Measurements from ENCODE around the gene B3GAT3.
"Not testable (repeated sequence)": the region's sequence is repeated elsewhere in the genome, so short reads cannot be mapped to it uniquely, and the experiment has no call there.

The B3GAT3 gene

DNA sequence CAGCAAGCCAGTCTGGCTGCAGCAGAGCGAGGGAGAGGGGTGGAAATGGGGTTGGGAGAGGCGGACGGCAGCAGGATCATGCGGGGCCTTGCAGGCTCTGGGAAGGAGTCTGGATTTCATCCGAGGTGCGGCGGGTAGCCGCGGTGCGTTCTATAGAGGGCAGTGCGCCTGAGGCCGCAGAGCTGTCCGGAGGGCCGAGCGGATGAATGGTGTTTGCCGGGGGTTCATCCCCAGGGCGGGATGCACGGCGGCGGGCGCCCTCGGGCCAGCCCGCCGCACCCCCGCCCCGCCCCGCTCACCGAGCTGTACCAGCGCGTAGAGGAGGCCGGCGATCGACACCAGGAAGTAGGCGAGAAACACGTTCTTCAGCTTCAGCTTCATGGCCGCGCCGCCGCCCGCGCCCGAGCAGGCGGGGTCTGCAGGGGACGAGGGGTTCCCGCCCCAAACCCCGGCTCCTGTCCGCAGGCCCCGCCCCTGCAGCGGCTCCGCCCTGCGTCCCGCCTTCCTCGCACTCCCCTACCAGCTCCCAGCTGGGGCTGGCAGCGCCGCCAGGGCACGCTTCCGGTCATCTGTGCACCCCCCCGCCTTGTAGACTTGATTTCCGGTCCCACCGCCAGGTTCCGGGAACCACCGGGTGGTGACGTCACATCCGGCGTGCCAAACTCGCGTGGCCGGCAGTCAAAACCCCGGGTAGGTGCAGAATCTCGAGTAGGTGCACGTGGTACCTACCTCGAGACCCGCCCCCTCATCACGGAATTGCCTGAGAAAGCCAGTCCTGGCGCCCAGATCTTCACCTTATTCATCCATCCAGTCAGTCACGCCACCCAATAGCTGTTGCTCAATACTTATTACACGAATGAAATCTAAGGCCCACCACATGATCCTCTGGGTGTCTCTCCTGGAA, at the start of gene B3GAT3:
B3GAT3 (minus strand) TSS at position 420 of the 904 bp plus-strand sequence; CDS start at position 381, 39 bp downstream.
- H3K4me3 ChIP-seq (ENCODE audit: low read depth, low read length), result peak within 1 kb of the TSS; percentile 75

DNA sequence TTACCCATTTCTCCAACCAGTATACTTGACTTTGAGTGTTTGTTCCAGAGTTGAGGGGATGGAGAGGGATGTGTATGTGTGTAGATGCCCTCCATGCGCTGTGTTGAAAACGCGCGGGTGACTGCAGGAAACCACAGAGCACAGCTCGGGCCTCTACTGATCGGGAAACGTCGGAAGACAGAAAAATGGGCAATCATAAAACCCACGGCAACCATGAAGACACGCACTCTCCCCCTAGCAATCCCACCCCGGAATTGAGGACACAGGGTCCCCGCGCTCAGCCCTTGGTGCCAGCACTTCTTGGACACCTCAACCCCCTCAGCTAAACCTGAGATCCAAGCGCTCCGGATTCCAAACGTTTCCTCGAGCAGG, 49.4 kb upstream of the B3GAT3 start:
- H3K4me3 ChIP-seq (ENCODE audit: low read depth, low read length), result peak overlapping the region; percentile 95

DNA sequence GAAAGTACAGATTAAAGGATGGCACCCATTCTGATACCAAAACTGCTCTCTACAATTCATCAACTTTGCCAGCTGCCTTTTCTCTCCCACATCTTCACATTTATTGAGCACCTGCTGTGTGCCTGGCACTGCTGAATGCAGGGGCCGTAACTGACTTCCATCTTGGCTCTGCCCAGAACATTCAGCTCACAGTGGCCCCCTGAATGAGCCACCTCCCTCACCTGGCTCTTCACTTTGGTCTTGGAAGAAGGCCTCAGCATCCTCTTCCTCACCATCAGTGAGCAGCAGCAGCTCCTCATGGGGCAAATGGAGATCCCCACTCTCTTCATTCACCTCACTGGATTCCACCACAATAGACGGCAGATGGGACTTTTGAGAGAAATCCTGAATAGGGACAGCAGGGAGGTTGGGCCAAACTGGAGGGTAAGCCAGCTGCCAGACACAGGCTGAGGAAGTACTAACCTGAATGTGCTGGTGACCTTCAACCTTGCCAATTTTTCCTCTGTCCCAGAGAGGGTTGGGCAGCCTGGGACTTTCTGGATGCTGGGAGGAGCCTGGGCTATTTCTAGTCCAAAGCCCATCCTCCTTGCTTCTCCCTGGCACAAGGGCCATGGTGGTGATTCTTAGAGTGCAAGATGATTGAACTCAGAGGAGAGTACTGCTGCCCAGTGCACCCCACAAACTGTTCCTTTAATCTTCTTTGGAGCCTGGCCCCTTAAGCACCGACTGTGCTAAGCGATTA, 47.8 kb upstream of the B3GAT3 start:
- H3K4me3 ChIP-seq (ENCODE audit: low read depth, low read length), result no peak overlapping the region

DNA sequence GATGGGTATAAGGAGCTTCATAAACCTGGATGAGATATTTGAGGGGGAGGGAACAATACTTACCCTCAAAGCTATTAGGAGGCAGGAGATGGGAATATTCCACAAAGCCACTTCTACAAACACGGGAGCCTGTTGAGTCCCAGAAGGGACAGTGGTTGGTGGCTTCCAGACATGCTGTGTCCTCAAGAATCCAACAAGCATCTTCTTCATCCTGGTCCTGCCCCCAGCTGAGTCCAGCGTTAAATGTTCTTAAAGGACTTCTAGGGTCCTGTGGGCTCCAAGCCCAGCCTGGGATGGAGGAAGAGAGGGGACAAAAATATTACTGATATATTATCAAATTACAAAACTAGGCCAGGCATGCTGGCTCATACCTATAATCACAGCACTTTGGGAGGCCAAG, 45.7 kb upstream of the B3GAT3 start:
- H3K4me3 ChIP-seq (ENCODE audit: low read depth, low read length), result no peak overlapping the region

DNA sequence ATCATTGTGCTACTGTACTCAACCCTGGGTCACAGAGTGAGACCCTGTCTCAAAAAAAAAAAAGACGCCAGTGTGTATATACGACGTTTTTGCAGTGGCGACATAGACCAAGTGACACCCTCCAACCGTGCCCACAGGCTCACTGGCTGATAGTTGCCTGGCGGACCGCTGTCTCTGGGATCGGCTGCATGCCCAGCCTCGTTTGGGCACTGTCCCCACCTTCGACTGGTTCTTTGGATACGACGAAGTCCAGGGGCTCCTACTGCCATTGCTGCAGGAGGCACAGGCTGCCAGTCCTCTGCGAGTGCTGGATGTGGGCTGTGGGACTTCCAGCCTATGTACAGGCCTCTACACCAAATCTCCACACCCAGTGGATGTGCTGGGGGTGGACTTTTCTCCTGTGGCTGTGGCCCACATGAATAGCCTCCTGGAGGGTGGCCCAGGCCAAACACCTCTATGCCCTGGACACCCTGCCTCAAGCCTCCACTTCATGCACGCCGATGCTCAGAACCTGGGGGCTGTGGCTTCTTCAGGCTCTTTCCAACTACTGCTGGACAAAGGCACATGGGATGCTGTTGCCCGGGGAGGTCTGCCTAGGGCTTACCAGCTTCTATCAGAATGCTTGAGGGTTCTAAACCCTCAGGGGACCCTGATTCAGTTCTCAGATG, 44.6 kb upstream of the B3GAT3 start:
- H3K4me3 ChIP-seq (ENCODE audit: low read depth, low read length), result peak overlapping the region; percentile 96

DNA sequence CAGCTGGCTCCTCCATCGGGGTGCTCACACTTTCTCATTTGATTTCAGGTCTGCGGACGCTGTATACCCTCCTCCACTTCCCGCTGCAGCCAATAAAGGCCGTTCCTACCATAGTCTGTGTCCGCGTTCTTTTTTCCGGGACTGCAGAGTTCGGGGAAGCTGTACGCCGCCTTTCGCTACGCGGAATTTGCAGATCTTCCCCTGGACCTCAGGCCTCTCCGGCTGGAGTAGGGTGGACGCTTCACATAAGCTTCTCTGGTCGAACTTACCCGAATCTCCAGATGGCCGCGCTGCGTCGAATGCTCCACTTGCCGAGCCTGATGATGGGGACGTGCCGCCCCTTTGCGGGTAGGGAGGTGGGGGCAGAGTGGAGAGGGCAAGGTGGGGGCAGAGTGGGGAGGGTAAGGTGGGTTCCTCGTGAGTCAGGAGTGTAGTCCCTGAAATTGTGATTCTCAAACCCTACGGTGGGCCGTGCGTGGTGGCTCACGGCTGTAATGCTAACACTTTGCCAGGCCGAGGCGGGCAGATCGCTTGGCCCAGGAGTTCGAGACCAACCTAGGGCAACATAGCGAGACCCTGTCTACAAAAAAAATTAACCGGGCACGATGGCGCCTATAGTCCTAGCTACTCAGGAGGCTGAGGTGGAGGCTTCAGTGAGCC, 43.9 kb upstream of the B3GAT3 start:
- peak overlapping the region; percentile 96 for H3K4me3 ChIP-seq (ENCODE audit: low read depth, low read length)

DNA sequence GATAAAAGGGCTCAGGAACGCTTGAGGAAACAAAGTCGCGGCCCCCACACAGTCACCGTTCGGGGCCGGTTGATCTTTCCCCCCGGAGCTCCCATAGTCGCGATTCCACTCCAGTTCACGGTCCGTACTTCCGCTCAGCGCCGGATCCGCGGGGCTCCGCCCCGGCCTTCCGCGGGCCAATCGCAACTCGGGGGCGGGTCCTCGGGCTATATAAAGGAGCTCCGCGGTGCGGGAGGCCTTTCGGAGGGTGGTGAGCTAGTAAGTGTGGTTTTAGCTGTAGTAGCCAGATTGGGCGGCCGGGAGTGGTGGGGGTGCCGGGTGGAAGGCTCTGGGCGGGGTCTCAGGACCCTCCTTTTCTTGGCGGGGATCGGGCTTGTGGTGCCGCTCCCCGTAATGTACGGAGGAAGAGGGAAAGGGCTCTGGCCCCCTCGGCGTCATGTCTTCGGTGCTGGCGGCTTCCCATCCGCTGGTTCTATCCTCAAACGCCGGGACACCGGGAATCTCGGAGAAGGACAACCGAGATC, 43.4 kb upstream of the B3GAT3 start, which contains the start of the genes C11orf98 and CSKMT:
C11orf98 (minus strand) TSS at position 136 of the 524 bp plus-strand sequence; CDS start at position 95, 41 bp downstream.
CSKMT (plus strand) TSS at position 238 of the 524 bp plus-strand sequence. CDS start 568 bp downstream, outside the sequence.
- peak within 1 kb of the TSS; percentile 96 for H3K4me3 ChIP-seq (ENCODE audit: low read depth, low read length)

DNA sequence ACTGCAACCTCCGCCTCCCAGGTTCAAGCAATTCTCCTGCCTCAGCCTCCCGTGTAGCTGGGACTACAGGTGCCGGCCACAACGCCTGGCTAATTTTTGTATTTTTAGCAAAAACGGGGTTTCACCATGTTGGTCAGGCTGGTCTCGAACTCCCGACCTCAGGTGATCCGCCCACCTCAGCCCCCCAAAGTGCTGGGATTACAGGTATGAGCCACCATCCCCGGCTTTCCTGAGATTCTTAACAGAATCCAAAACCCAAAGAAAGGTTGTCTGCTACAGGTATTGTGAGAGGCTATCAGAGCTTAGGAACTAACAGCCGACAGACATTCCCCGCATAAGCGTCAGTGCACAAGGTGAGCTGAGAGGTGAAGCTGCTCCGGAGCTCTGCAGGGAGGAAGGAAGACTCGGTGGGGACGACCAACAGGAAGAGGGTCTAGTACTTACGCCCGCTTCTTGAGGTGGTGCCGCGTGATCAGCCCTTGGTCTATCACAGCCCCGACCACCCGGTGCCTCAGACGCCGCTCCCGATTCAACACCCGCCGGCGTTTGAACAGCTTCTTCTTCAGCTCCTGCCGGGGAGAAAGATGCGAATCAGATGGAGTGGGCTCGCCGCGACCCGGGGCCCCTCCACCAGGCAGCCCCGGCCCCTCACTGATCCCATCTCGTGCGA, 42.8 kb upstream of the B3GAT3 start:
- H3K4me3 ChIP-seq (ENCODE audit: low read depth, low read length), result peak overlapping the region; percentile 96

DNA sequence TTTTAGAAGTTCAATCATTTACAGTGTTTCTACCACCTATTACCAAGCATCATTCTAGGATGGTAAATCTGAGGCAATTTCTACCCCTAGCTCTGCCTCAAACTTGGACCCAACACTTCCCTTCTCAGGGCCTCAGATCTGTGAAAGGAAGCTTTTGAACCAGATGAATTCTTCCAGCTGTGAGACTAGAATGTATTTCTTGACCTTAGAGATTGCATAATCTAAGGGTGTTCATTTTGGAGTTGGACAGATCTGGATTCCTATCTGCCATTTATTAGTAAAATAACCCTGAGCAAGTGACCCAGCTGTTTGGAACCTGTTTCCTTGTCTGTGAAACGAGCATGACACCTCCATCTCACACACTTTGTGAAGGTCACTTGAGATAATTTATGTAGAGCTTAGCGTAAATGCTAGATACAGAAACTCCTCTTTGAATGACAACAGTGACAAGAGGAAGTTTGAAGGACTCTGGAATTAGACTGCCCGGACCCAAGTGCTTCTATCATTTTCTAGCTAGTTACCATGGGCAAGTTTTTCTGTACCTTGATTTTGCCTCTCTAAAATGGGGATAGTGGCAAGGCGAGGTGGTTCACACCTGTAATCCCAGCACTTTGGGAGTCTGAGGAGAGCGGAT, 35.1 kb upstream of the B3GAT3 start:
- no peak overlapping the region for H3K4me3 ChIP-seq (ENCODE audit: low read depth, low read length)

DNA sequence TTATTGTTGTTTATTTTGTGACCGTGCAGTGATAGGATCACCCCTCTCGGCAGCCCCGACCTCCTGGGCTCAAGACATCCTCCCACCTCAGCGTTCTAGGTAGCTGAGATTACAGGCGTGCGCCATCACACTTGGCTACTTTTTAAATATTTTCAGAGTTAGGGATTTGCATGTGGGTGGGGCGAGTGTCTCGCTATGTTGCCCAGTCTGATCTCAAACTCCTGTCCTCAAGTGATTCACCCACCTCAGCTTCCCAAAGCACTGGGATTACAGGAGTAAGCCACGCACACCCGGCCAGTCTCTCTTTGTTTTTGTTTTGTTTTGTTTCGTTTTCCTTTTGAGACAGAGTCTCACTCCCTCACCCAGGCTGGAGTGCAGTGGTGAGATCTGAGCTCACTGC, 32.5 kb upstream of the B3GAT3 start:
- no peak overlapping the region for H3K4me3 ChIP-seq (ENCODE audit: low read depth, low read length)

DNA sequence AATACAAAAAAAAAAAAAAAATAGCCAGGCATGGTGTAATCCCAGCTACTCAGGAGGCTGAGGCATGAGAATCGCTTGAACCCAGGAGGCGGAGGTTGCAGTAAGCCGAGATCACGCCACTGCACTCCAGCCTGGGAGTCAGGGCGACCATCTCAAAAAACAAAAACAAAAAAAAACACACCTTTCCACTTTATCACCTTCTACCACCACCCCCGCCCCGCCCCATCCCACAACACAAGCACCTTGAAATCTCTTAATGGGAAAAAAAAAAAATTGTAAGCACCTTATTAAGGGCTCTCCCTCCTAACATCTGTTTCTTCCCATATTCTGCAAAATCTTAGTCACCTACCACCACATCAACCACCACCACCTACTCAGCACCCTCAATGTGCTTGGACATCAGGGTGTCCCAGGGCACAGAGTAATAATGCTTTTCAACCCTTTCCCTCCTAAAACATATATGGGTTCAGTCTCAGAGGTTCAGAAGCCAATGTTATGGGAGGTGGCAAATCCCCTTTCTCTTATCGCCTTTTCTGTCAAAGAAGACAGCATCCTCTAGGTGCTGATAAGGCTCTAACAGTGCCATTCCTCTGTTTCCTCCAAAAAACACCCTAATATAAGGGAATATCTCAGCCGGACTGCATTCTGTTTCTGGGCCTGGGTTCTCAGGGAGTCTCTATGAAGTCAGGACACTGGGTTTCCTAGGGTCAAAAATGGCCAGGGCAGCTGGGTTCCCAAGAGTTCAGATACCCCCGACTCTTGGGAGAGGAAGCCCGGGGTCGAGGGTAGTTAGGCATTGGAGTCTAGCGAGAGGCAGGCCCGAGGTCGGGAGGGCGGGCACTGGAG, 30.6 kb upstream of the B3GAT3 start:
- H3K4me3 ChIP-seq (ENCODE audit: low read depth, low read length), result peak overlapping the region; percentile 88

DNA sequence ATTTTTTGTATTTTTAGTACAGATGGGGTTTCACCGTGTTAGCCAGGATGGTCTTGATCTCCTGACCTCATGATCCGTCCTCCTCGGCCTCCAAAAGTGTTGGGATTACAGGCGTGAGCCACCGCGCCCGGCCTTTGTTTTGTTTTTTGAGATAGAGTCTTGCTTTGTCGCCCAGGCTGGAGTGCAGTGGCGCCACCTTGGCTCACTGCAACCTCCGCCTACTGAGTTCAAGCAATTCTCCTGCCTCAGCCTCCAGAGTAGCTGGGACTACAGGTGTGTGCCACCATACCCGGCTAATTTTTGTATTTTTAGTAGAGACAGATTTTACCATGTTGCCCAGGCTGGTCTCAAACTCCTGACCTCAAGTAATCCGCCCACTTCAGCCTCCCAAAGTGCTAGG, 28.5 kb upstream of the B3GAT3 start:
- not testable (repeated sequence) for H3K4me3 ChIP-seq (ENCODE audit: low read depth, low read length)

DNA sequence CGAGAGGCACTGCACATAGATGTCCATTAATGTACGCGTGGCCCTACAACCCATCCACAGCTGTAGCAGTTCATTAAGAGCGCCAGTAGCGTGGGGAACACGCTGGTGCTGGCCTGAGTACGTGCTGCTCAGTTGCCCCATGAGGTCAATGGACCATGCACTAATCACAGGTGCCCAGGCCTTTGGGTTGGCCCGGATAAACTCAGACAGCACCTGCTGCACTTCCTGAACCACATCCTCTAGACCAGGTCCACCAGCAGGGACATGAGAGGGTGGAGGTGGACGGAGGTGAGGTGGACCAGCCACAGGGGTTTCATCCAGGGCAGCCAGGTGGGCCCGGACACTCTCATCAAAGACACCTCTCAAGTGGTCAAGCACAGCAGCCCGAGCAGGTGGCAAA, 27.7 kb upstream of the B3GAT3 start:
- H3K4me3 ChIP-seq (ENCODE audit: low read depth, low read length), result no peak overlapping the region

DNA sequence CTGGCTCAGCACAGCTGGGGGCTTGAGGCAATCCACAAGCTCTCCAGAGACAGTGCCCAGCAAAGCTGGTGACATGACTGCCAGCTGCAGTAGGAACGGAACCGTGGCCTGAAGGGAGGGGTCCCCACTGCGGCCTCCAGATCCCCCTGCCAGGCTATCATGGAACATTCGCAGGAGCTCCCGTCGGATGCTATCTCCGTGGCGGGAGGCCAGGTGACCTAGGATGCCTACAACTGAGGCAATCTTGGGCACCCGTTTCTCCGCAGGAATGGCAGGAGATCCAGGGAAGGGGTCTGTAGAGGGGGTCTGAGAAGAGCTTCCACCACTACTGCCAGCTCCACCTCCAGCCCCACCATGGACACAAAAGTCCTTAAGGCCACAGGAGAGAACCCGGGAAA, 27.2 kb upstream of the B3GAT3 start:
- no peak overlapping the region for H3K4me3 ChIP-seq (ENCODE audit: low read depth, low read length)

DNA sequence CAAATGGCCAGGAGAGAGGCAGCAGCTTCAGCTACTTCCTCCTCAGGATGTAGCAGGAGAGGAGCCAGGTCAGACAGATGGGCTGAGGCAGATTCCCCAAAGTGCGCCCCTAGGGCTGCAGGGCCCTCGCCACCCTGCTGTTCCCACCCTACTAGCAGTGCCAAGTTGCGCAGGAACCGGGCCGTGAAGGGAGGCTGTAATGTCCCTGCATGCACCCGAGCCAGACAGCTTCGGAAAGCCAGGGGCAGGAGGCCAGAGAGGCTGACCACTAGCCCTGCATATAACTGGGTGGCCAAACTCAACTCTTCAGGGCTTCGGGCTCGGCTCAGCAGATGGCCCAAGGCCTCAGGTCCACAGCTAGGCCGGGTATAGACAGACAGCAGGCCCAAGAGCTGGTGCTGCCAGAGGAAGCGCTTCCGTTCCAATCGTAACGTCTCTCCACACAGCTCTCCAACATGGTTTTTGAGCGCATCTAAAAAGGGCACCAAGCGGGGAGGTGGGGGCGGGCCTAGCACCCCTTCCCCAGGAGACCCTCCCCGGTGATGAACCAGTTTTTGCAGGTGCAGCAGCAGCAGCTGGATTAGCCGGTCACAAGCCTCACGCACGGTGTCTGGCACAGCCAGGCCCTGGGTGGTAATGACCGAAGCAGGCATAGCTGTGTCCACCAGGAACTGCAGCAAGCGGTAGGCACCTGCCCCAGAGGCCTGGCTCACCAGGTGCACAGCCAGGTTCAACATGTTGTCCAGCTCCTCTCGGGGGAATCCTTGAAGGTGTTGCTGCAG, 26.6 kb upstream of the B3GAT3 start:
- no peak overlapping the region for H3K4me3 ChIP-seq (ENCODE audit: low read depth, low read length)

DNA sequence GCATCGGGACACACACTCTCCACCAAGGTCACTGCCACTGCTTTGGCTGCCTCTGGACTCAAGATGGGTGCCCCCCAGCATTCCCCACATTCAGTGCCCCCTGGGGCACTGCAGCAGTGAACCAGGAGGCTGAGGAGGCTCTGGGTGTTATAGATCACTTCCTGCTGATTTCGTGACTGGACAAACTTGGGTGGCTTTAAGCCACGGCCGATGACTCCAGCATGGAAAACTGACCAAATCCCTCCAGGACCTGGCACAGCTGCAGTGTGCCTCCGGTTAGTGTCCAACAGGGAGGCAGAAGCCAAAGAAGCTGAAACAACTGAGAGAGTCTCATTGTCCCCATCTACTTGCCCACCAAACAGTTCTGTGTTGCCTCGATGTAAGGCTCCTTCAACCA, 25.8 kb upstream of the B3GAT3 start:
- H3K4me3 ChIP-seq (ENCODE audit: low read depth, low read length), result no peak overlapping the region

DNA sequence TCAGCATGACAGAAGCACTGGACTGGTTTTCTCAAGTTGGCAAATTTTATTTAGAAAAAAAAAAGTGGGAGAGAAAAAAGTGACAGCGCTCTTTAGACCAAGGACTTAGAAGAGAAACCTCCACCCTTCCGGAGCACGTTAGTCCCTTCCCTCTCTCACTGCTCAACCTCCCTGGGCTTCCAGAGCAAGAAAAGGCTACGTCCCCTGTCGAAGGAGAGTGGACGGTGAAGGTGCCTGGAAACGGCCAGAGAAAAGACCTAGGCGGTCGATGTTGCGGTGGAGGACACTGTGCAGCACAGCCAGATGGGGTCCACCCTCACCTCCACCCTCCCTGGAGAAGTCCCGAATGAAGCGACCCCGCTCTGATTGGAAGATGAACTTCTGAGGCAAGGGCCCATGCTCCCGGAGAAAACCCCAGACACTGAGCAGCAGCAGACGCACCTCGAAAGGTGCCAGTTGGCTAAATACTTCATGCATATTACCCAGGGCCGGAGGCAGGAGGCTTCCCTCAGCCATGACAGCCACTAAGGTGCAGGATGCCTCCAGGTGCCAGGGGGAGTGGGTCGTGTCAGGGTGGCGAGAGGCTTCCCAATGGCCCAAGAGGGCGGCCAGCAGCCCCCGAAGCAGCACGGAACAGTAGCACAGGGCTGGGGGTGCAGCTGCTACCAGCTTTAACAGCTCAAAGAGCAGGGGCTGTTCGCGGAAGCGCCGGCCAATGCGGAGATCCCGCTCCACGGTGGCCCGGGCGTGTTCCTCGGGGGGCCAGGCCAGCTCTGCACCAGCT, 25.2 kb upstream of the B3GAT3 start:
- no peak overlapping the region for H3K4me3 ChIP-seq (ENCODE audit: low read depth, low read length)

Measured in iPS-11a (cell line).